AG08395 (cell line): ENCODE data around the gene CEMIP.

ENCODE experiments used
- DNase-seq: peaks from one replicate; pipeline ENCODE4 v3.0.0; 2012; ENCODE audit warnings: mixed read lengths, low spot score

Gene CEMIP

GRCh38 chr15:80931721-80932512 is 152.7 kb downstream of the CEMIP start:
- no peak for DNase-seq

GRCh38 chr15:80932513-80932815 is 153.3 kb downstream of the CEMIP start:
- DNase-seq: no peak

GRCh38 chr15:80932989-80933388 is 153.8 kb downstream of the CEMIP start:
- peak; percentile 23 for DNase-seq

- DNase-seq: peak; percentile 24
Measured at GRCh38 chr15:80934761-80935221, 155.6 kb downstream of the CEMIP start.

GRCh38 chr15:80936288-80937078 is 157.3 kb downstream of the CEMIP start:
- no peak for DNase-seq

GRCh38 chr15:80937718-80938117 is 158.5 kb downstream of the CEMIP start:
- no peak for DNase-seq

GRCh38 chr15:80939216-80939615 is 160.0 kb downstream of the CEMIP start:
- DNase-seq: no peak

GRCh38 chr15:80940331-80940730 is 161.2 kb downstream of the CEMIP start:
- DNase-seq: no peak

GRCh38 chr15:80940851-80941250 is 161.7 kb downstream of the CEMIP start:
- no peak for DNase-seq

- DNase-seq: no peak
Measured at GRCh38 chr15:80942266-80942665, 163.1 kb downstream of the CEMIP start.

- no peak for DNase-seq
Measured at GRCh38 chr15:80942746-80943565, 163.8 kb downstream of the CEMIP start.

GRCh38 chr15:80944818-80945217 is 165.6 kb downstream of the CEMIP start:
- DNase-seq: no peak

- no peak for DNase-seq
Measured at GRCh38 chr15:80945605-80946004, 166.4 kb downstream of the CEMIP start.

GRCh38 chr15:80946576-80946975 is 167.4 kb downstream of the CEMIP start:
- DNase-seq: no peak

GRCh38 chr15:80948651-80949292 is 169.6 kb downstream of the CEMIP start:
- DNase-seq: no peak

- DNase-seq: no peak
Measured at GRCh38 chr15:80949756-80950155, 170.6 kb downstream of the CEMIP start.

- DNase-seq: no peak
Measured at GRCh38 chr15:80950291-80951078, 171.3 kb downstream of the CEMIP start.

- no peak for DNase-seq
Measured at GRCh38 chr15:80951941-80952340, 172.8 kb downstream of the CEMIP start.

GRCh38 chr15:80953001-80953952 is 174.1 kb downstream of the CEMIP start:
- no peak for DNase-seq
